ENCODE results near the gene AFG3L2. TPM values are rescaled to one million over a fixed set of nuclear protein-coding genes. Genes with fewer than 3 reads are reported as not detected.
A peak's percentile ranks its signal among the peaks of the same experiment; 100 is the strongest.

The AFG3L2 gene
- total RNA-seq, 1 experiment from 2014 or later = 73.5 TPM

DNA sequence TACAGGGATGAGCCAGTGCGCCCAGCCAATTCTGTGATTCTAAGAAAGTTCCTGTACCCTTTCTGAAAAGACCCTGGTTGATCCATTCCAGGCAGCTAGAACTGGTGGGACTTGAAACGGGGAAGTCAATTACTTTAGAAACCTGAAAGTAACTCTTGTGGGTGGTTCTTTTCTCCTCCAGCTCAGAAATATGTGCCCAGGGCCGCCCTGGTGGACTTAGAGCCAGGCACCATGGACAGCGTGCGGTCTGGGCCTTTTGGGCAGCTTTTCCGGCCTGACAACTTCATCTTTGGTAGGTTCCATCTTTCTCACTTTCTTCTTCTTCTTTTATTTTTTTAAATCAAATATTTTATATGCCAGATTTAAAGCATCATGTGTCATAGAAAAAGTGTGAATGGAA lies 66.3 kb downstream of the AFG3L2 start:
- Histone ChIP-seq H2BK5ac (ENCODE audit: insufficient read length, low read length) (no peak overlapping the region), H2AK5ac (ENCODE audit: insufficient read length, low read length) (no peak overlapping the region), H3K14ac (ENCODE audit: insufficient read depth, low read length) (no peak overlapping the region), H2AFZ (ENCODE audit: low read length) (no peak overlapping the region), H3T11ph (ENCODE audit: low read length) (no peak overlapping the region), H2BK120ac (ENCODE audit: low read depth, low read length, poor library complexity, severe bottlenecking) (no peak overlapping the region), H4K8ac (replicated peaks; ENCODE audit: insufficient read length, low read depth, low read length) (no peak overlapping the region), H3K79me1 (ENCODE audit: insufficient read depth, low read depth, low read length, poor library complexity, severe bottlenecking) (no peaks in the 10 kb centered on the region), H3K79me2 (ENCODE audit: insufficient read depth, low read length) (peaks cover 2% of the 10 kb centered on the region; the same call in 1 of the 2 replicates), H3K23ac (ENCODE audit: insufficient read length, low read depth, low read length) (no peak overlapping the region), H3K27ac (ENCODE audit: insufficient read length, low read depth, low read length) (no peak overlapping the region), H2BK12ac (ENCODE audit: insufficient read length, low read depth, low read length) (no peak overlapping the region), H4K91ac (ENCODE audit: insufficient read length, low read depth, low read length) (no peak overlapping the region), H2BK20ac (ENCODE audit: low read depth, low read length, poor library complexity, severe bottlenecking) (no peak overlapping the region), H3K23me2 (ENCODE audit: insufficient read length, low read depth, low read length, poor library complexity, severe bottlenecking) (peaks cover 14% of the 10 kb centered on the region), H3K4me2 (ENCODE audit: insufficient read depth, insufficient read length, low read length) (no peak overlapping the region), H3K9ac (ENCODE audit: extremely low read depth, insufficient read length, low read length) (no peak overlapping the region), H3K27me3 (ENCODE audit: insufficient read depth, low read length) (peaks cover 7% of the 10 kb centered on the region; the same call in 1 of the 2 replicates), H4K5ac (ENCODE audit: insufficient read length, low read depth, low read length) (no peak overlapping the region), H3K18ac (ENCODE audit: insufficient read length, low read depth, low read length) (no peak overlapping the region), H2BK15ac (ENCODE audit: low read depth, low read length) (no peak overlapping the region), H3K4me1 (ENCODE audit: insufficient read depth, low read length) (peaks cover 4% of the 10 kb centered on the region; the same call in 1 of the 2 replicates), H3K56ac (ENCODE audit: insufficient read length, low read depth, low read length) (no peak overlapping the region), H3K9me3 (ENCODE audit: control insufficient read depth, low read depth, low read length) (peaks cover 4% of the 10 kb centered on the region), H3K4ac (ENCODE audit: low read depth, low read length) (no peak overlapping the region), H4K20me1 (ENCODE audit: control insufficient read depth, insufficient read depth, insufficient read length) (no peaks in the 10 kb centered on the region)
- WGBS (ENCODE audit: extremely low coverage, insufficient read length, low lambda C conversion rate) = no CpG with 5 or more reads among the region's 6 CpGs
- Mint-ChIP-seq H3K4me1 (peaks cover 33 to 34% of the 10 kb centered on the region in 2 experiments), H3K27ac (no peak overlapping the region), H3K27me3 (ENCODE audit: low read depth) (peaks cover 19% of the 10 kb centered on the region), H3K9me3 (peaks cover 5 to 12% of the 10 kb centered on the region in 2 experiments; a peak in 4 of 5 replicates), H3K36me3 (ENCODE audit: insufficient read depth in 1 of 3, low read depth in 3 of 3) (peaks cover 36 to 53% (median 37%) of the 10 kb centered on the region in 3 experiments), H3K4me3 (peak overlapping the region in 1 of 2 experiments; percentile 60; a peak in 2 of 5 replicates)
- TF ChIP-seq, protein P1, sequence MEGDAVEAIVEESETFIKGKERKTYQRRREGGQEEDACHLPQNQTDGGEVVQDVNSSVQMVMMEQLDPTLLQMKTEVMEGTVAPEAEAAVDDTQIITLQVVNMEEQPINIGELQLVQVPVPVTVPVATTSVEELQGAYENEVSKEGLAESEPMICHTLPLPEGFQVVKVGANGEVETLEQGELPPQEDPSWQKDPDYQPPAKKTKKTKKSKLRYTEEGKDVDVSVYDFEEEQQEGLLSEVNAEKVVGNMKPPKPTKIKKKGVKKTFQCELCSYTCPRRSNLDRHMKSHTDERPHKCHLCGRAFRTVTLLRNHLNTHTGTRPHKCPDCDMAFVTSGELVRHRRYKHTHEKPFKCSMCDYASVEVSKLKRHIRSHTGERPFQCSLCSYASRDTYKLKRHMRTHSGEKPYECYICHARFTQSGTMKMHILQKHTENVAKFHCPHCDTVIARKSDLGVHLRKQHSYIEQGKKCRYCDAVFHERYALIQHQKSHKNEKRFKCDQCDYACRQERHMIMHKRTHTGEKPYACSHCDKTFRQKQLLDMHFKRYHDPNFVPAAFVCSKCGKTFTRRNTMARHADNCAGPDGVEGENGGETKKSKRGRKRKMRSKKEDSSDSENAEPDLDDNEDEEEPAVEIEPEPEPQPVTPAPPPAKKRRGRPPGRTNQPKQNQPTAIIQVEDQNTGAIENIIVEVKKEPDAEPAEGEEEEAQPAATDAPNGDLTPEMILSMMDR (conservative IDR thresholded peaks at IDR 0.05) = no peak
- DNase-seq = no peak
